ENCODE results near the gene ARL5C. TPM values are rescaled to one million over a fixed set of nuclear protein-coding genes. Genes with fewer than 3 reads are reported as not detected.

ARL5C gene
- total and polyA plus RNA-seq, 5 donors from 2014 or later = not detected

DNA sequence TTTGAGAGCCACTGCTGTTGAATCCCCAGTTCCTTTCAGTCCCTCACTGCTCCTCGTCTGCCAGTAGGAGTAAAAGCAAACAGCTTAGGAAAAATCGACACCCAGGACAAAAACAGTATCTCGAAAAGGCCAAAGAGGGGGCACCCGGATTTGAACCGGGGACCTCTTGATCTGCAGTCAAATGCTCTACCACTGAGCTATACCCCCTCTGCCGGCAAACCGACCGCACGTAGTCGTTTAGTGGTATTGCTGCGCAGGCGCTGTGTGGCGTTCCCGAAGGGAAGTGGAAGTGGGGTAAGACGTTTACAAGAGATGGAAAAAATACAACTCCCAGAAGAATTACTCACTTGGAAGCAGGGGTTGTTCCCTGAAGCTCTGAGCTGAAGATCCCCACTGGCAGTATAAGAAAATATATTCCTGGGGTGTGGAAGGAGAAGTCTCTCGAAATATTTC, 12.3 kb downstream of the ARL5C start:
- peaks cover 10% of the 10 kb centered on the region for H3K36me3 Mint-ChIP-seq
- peak; percentile 84 to 91 (median 85) for DNase-seq
- H3K9me3 Mint-ChIP-seq = peaks cover 0 to 12% (median 4%) of the 10 kb centered on the region in 7 donors
- Histone ChIP-seq H3K9me3 (ENCODE audit: control insufficient read depth in 2 of 2, low read length in 2 of 2) (no peaks in the 10 kb centered on the region), H3K4me1 (ENCODE audit: control insufficient read depth, insufficient read depth, low read length, poor library complexity, severe bottlenecking) (peaks cover 26% of the 10 kb centered on the region), H3K27ac (ENCODE audit: insufficient read depth, low read length, poor library complexity, severe bottlenecking) (peak overlapping the region; percentile 70), H3K36me3 (ENCODE audit: control insufficient read depth, insufficient read depth, low read length) (no peaks in the 10 kb centered on the region), H3K4me3 (ENCODE audit: low read depth, low read length) (peak overlapping the region; percentile 98), H3K27me3 (ENCODE audit: control insufficient read depth, insufficient read depth, low read length) (peaks cover 3% of the 10 kb centered on the region)
- peaks cover 15 to 46% (median 30%) of the 10 kb centered on the region in 4 donors for H3K4me1 Mint-ChIP-seq
- H3K4me3 Mint-ChIP-seq = peak overlapping the region; percentile 98 to 100 (median 100)
- H3K27me3 Mint-ChIP-seq = peaks cover 62% of the 10 kb centered on the region
- ATAC-seq (ENCODE audit: low read depth in 2 of 2) = peak; percentile 47 to 58
- H3K27ac Mint-ChIP-seq = peak overlapping the region; percentile 98 to 100 (median 99)

DNA sequence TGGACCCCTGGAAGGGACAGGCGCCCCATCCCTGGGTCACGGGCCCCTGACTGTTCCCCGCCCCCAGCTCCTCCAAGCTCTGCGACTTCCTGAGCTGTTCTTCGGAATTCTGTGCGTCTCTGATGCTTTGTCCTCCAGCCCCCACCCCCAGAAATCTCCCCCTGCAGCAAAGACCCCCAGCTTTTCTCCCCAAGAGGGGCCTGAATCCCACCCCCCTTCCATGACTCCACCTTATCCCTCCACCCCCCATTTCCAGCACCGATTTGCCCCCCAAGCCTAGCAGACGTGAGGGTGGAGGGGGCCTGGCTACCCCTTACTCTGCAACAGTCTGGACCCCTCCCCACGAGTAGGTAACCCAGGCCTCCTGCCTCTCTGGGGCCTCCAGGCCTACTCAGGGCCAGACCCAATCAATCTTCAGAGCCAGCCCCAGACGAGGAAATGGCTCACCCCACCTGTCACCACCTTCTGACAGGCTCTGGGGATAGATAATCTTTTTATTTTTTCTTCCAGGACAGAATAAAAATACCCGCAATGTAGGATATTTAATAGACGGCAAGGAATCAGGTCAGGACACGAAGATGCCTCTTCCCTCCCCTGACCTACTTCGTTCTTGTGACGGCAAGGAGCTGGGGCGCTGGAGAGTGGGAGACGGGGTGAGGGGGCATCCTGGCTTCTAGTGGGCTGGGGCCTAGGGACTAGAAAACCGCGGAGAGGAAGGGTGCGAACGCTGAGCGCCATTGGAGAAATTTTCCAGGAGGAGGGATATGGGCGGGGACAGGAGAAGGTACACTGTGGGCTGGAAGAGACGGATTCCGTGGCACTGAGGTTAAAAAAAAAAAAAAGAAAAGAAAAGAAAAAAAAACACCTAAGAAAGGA, 13.8 kb downstream of the ARL5C start:
- no peaks in the 10 kb centered on the region for H3K36me3 ChIP-seq (ENCODE audit: control insufficient read depth, insufficient read depth, low read length)
- Mint-ChIP-seq H3K36me3 (peaks cover 10% of the 10 kb centered on the region), H3K9me3 (peaks cover 0 to 12% (median 4%) of the 10 kb centered on the region in 7 donors), H3K4me1 (peaks cover 15 to 49% (median 31%) of the 10 kb centered on the region in 4 donors), H3K27me3 (peaks cover 53% of the 10 kb centered on the region), H3K27ac (peak overlapping the region; percentile 98 to 100 (median 99)), H3K4me3 (peak overlapping the region; percentile 98 to 100 (median 100))
- ATAC-seq (ENCODE audit: low read depth in 2 of 2) = no peak
- no peaks in the 10 kb centered on the region for H3K9me3 ChIP-seq (ENCODE audit: control insufficient read depth in 2 of 2, low read length in 2 of 2)
- DNase-seq = peak in 2 of 3 donors; percentile 16 to 30
- peak overlapping the region; percentile 98 for H3K4me3 ChIP-seq (ENCODE audit: low read depth, low read length)
- H3K27ac ChIP-seq (ENCODE audit: insufficient read depth, low read length, poor library complexity, severe bottlenecking) = peak overlapping the region; percentile 70
- H3K4me1 ChIP-seq (ENCODE audit: control insufficient read depth, insufficient read depth, low read length, poor library complexity, severe bottlenecking) = peaks cover 26% of the 10 kb centered on the region
- H3K27me3 ChIP-seq (ENCODE audit: control insufficient read depth, insufficient read depth, low read length) = peaks cover 3% of the 10 kb centered on the region

DNA sequence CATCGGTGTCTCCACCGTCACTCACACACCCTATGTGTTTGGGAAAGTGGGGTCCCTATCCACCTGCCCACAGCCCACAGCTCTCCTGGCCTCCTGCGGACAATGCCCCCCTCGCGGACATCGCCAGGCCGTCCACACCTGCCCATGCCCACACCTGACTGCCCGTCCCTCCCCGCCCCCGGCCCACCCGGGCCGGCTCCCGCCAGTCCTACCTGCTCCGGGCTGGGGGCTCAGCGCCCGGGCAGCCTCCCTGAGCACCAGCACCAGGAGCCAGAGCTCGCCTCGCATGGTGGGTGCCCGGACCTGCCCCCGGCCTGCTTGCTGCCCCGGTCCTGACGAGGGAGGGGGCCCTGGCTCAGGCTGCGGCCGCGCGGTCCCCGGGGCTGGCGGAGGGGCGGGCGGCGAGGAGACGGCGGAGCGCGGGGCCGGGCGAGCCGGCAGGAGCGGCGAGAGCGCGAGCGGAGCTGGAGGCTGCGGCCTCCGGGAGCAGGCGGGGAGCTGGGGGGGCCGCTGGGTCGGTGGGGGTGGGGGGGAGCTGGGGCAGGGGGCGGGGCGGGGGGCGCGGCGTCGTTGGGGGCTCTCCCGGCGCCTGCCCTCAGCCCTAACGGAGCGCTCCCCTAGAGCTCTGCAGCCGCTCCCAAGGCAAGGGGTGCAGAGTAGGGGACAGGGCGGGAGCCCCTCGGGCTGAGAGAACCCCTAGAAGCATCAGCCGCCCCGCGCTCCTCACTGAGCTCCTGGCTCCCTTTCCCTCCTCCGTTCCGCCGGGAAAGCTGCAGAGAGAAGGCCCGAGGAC, 14.6 kb downstream of the ARL5C start, which contains the start of gene PLXDC1:
TSS of gene PLXDC1 (minus strand) at position 488 of the 793 bp plus-strand sequence. CDS start at position 288, 200 bp downstream.
- Mint-ChIP-seq H3K27me3 (peaks cover 51% of the 10 kb centered on the region), H3K4me1 (peaks cover 15 to 49% (median 31%) of the 10 kb centered on the region in 4 donors), H3K36me3 (peaks cover 10% of the 10 kb centered on the region), H3K4me3 (peak within 1 kb of the TSS; percentile 98 to 100 (median 100)), H3K9me3 (peaks cover 0 to 12% (median 4%) of the 10 kb centered on the region in 7 donors), H3K27ac (peak within 1 kb of the TSS; percentile 71 to 99 (median 98))
- Histone ChIP-seq H3K9me3 (ENCODE audit: control insufficient read depth in 2 of 2, low read length in 2 of 2) (no peaks in the 10 kb centered on the region), H3K4me3 (ENCODE audit: low read depth, low read length) (peak within 1 kb of the TSS; percentile 98), H3K36me3 (ENCODE audit: control insufficient read depth, insufficient read depth, low read length) (no peaks in the 10 kb centered on the region), H3K27ac (ENCODE audit: insufficient read depth, low read length, poor library complexity, severe bottlenecking) (peak within 1 kb of the TSS; percentile 70), H3K4me1 (ENCODE audit: control insufficient read depth, insufficient read depth, low read length, poor library complexity, severe bottlenecking) (peaks cover 26% of the 10 kb centered on the region), H3K27me3 (ENCODE audit: control insufficient read depth, insufficient read depth, low read length) (peaks cover 3% of the 10 kb centered on the region)
- DNase-seq (peak in 1 of 3 donors; percentile 25), ATAC-seq (ENCODE audit: low read depth in 2 of 2) (no peak)

DNA sequence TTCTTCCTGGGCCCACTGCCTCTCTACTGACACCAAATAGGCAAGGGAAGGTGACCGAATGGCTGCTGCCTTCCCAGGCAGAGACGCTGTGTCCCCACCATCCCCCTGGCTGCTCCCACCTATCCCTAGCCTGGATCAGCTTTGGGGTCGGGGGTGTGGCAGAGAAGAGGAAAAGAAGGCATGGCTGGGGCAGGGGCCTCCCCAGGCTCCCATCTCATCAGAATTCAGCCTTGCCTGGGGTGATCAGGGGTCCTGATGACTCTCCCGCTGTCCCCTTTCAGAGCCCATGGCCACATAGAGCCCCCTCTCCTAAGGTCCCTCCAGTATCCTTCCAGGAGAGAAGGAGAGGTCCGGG, 15.2 kb downstream of the ARL5C start:
- Mint-ChIP-seq H3K27ac (peak overlapping the region in 1 of 3 donors; percentile 38), H3K4me1 (peaks cover 15 to 49% (median 31%) of the 10 kb centered on the region in 4 donors), H3K36me3 (peaks cover 10% of the 10 kb centered on the region), H3K27me3 (peaks cover 52% of the 10 kb centered on the region), H3K4me3 (peak overlapping the region; percentile 59 to 82 (median 76)), H3K9me3 (peaks cover 0 to 12% (median 4%) of the 10 kb centered on the region in 7 donors)
- Histone ChIP-seq H3K9me3 (ENCODE audit: control insufficient read depth in 2 of 2, low read length in 2 of 2) (no peaks in the 10 kb centered on the region), H3K27me3 (ENCODE audit: control insufficient read depth, insufficient read depth, low read length) (peaks cover 3% of the 10 kb centered on the region), H3K4me1 (ENCODE audit: control insufficient read depth, insufficient read depth, low read length, poor library complexity, severe bottlenecking) (peaks cover 26% of the 10 kb centered on the region), H3K36me3 (ENCODE audit: control insufficient read depth, insufficient read depth, low read length) (no peaks in the 10 kb centered on the region), H3K27ac (ENCODE audit: insufficient read depth, low read length, poor library complexity, severe bottlenecking) (no peak overlapping the region), H3K4me3 (ENCODE audit: low read depth, low read length) (no peak overlapping the region)
- ATAC-seq (ENCODE audit: low read depth in 2 of 2) (no peak), DNase-seq (no peak)

DNA sequence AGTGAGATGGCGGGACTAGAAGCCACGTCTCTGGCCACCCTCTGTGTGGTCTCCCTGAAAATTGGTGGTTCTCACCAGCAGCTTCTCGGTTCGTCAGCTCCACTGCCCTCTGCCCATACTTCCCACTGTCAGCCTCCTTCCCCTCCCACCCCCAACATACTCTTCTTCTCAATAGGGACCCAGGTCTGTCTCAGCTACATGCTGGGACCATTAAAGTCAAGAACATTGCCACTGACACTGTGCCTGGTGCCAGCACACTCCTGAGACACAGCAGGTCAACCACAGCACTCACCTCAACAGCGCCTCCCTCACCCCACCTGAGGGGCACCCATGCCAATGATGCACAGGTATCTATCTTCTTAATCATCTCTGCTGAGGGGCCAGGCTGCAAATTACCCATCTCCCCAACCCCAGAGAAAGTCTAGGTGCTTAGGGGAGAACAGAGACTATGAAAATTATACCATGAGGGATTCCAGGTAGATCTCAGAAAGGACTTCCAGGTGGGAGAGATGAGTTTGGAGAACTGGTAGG, 15.8 kb downstream of the ARL5C start:
- peaks cover 15 to 52% (median 31%) of the 10 kb centered on the region in 4 donors for H3K4me1 Mint-ChIP-seq
- peaks cover 55% of the 10 kb centered on the region for H3K27me3 Mint-ChIP-seq
- peaks cover 26% of the 10 kb centered on the region for H3K4me1 ChIP-seq (ENCODE audit: control insufficient read depth, insufficient read depth, low read length, poor library complexity, severe bottlenecking)
- H3K27ac Mint-ChIP-seq = peak overlapping the region in 1 of 3 donors; percentile 18
- H3K36me3 Mint-ChIP-seq = peaks cover 10% of the 10 kb centered on the region
- no peak overlapping the region for H3K4me3 ChIP-seq (ENCODE audit: low read depth, low read length)
- H3K4me3 Mint-ChIP-seq = peak overlapping the region; percentile 70 to 82 (median 74)
- peaks cover 3% of the 10 kb centered on the region for H3K27me3 ChIP-seq (ENCODE audit: control insufficient read depth, insufficient read depth, low read length)
- no peaks in the 10 kb centered on the region for H3K9me3 ChIP-seq (ENCODE audit: control insufficient read depth in 2 of 2, low read length in 2 of 2)
- no peak for ATAC-seq (ENCODE audit: low read depth in 2 of 2)
- no peak overlapping the region for H3K27ac ChIP-seq (ENCODE audit: insufficient read depth, low read length, poor library complexity, severe bottlenecking)
- DNase-seq = no peak
- H3K9me3 Mint-ChIP-seq = peaks cover 0 to 12% (median 4%) of the 10 kb centered on the region in 7 donors
- no peaks in the 10 kb centered on the region for H3K36me3 ChIP-seq (ENCODE audit: control insufficient read depth, insufficient read depth, low read length)

DNA sequence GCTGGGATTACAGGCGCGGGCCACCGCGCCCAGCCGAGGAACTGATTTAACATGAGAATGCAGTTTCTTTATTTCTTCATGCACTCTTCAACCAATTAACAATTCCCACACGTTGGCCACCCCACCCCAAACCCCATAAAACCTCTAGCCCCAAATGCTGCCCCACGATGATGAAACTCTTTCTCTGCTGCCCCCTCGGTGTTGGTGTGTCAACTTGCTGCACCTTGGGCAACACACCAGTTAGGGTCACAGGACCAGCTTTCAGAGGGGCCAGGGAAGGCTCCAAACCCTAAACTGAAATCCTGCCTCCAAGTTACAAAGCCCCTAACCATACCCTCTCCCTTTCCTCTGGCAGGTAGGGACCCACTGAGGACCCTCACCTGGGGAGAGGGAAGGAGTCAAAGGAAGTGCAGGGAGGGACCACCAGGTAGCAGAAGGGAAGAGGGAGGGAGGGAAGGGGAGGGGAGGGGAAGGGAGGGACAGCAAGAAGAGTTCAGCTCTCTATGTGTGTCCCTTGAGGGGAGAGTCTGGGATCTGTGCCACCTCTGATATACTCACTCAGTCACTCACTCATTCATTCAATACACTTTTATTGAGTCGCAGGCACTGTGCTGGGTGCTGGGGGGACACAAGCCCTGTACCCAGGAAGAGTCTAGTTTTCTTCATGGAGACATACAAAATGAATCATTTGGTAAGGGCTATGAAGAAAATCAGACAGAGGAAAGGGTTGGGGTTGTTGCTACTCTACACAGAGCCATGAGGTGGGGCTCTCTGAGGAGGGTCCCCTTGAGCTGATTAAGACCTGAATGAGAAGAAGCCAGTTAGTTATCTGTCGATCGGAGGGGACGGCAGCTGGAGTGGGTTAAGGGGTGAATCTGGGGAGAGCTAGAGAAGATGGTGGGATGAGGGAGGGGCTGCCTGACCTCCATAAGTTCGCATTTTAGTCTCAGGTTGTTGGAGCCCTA, 18.5 kb downstream of the ARL5C start:
- Histone ChIP-seq H3K36me3 (ENCODE audit: control insufficient read depth, insufficient read depth, low read length) (no peaks in the 10 kb centered on the region), H3K27ac (ENCODE audit: insufficient read depth, low read length, poor library complexity, severe bottlenecking) (no peak overlapping the region), H3K9me3 (ENCODE audit: control insufficient read depth in 2 of 2, low read length in 2 of 2) (no peaks in the 10 kb centered on the region), H3K4me1 (ENCODE audit: control insufficient read depth, insufficient read depth, low read length, poor library complexity, severe bottlenecking) (peaks cover 15% of the 10 kb centered on the region), H3K27me3 (ENCODE audit: control insufficient read depth, insufficient read depth, low read length) (peaks cover 3% of the 10 kb centered on the region), H3K4me3 (ENCODE audit: low read depth, low read length) (no peak overlapping the region)
- Mint-ChIP-seq H3K27me3 (peaks cover 33% of the 10 kb centered on the region), H3K4me1 (peaks cover 0 to 34% (median 14%) of the 10 kb centered on the region in 4 donors), H3K4me3 (no peak overlapping the region), H3K27ac (no peak overlapping the region), H3K9me3 (peaks cover 0 to 2% (median 0%) of the 10 kb centered on the region in 7 donors), H3K36me3 (no peaks in the 10 kb centered on the region)
- ATAC-seq (ENCODE audit: low read depth in 2 of 2) (no peak), DNase-seq (no peak)

Data from CD4-positive, CD25-positive, alpha-beta regulatory T cell (primary cell).